HepG2 (cell line): ENCODE results near the gene CTDNEP1. TPM values are rescaled to one million over a fixed set of nuclear protein-coding genes. Genes with fewer than 3 reads are reported as not detected.

Source experiments
- ARHGAP35 ChIP-seq: sonication (generic); formaldehyde crosslinking; IDR thresholded peaks from 2 replicates; pipeline ENCODE4 v1.9.0; 2022; ENCODE audit warnings: mild to moderate bottlenecking, inconsistent platforms, moderate library complexity, missing genetic modification reagents, borderline replicate concordance
- ATF6 ChIP-seq: sonication (generic); formaldehyde crosslinking; conservative IDR thresholded peaks from 2 replicates; pipeline ENCODE4 v1.4.0; 2020; ENCODE audit warnings: missing genetic modification reagents
- ETS1 ChIP-seq: sonication (generic); formaldehyde crosslinking; IDR thresholded peaks from 2 replicates; pipeline ENCODE4 v1.4.0; 2020; ENCODE audit warnings: missing genetic modification reagents
- HINFP ChIP-seq: sonication (generic); formaldehyde crosslinking; IDR thresholded peaks from 2 replicates; pipeline ENCODE4 v1.4.0; 2020; ENCODE audit warnings: low read depth, mild to moderate bottlenecking, missing genetic modification reagents
- HOXD1 ChIP-seq: sonication (generic); formaldehyde crosslinking; IDR thresholded peaks from 2 replicates; pipeline ENCODE4 v1.5.0; 2020; ENCODE audit warnings: missing genetic modification reagents
- IRF1 ChIP-seq: sonication (generic); formaldehyde crosslinking; IDR thresholded peaks from 2 replicates; pipeline ENCODE4 v1.4.0; 2020; ENCODE audit warnings: low read depth, mild to moderate bottlenecking, missing genetic modification reagents
- KAT7 ChIP-seq: IDR thresholded peaks from 2 replicates; pipeline ENCODE4 v1.6.1; 2018; ENCODE audit warnings: borderline replicate concordance, missing compliant biosample characterization
- REPIN1 ChIP-seq: sonication (generic); formaldehyde crosslinking; IDR thresholded peaks from 2 replicates; pipeline ENCODE4 v1.8.0; 2022; ENCODE audit warnings: missing genetic modification reagents, low read depth, mild to moderate bottlenecking, borderline replicate concordance
- SRSF9 ChIP-seq: fragments of 200-400 bp; formaldehyde crosslinking; IDR thresholded peaks from 2 replicates; pipeline ENCODE4 v1.6.1; 2018; ENCODE audit warnings: borderline replicate concordance, mild to moderate bottlenecking, low read depth, low read length; ENCODE audit not compliant: insufficient read depth, poor library complexity, severe bottlenecking
- TFAP4 ChIP-seq: sonication (generic); IDR thresholded peaks from 2 replicates; pipeline ENCODE4 v1.6.1; 2016; ENCODE audit warnings: low read depth, borderline replicate concordance
- THAP11 ChIP-seq: IDR thresholded peaks from 2 replicates; pipeline ENCODE4 v1.6.1; 2016; ENCODE audit warnings: missing biosample characterization, missing genetic modification reagents
- YY1 ChIP-seq: IDR thresholded peaks from 2 replicates; pipeline ENCODE4 v1.6.1; 2011; ENCODE audit warnings: low read length, low read depth, moderate library complexity, mild to moderate bottlenecking; ENCODE audit not compliant: insufficient read depth, insufficient replicate concordance
- ZBTB10 ChIP-seq: sonication (generic); formaldehyde crosslinking; IDR thresholded peaks from 2 replicates; pipeline ENCODE4 v1.4.0; 2020; ENCODE audit warnings: missing genetic modification reagents, borderline replicate concordance
- ZBTB7B ChIP-seq: sonication (generic); formaldehyde crosslinking; IDR thresholded peaks from 2 replicates; pipeline ENCODE4 v1.4.0; 2020; ENCODE audit warnings: missing genetic modification reagents
- ZFX ChIP-seq: sonication (generic); formaldehyde crosslinking; IDR thresholded peaks from 2 replicates; pipeline ENCODE4 v1.4.0; 2020; ENCODE audit warnings: mild to moderate bottlenecking, low read depth, missing genetic modification reagents, moderate library complexity
- ZNF101 ChIP-seq: sonication (generic); formaldehyde crosslinking; IDR thresholded peaks from 2 replicates; pipeline ENCODE4 v1.4.0; 2020; ENCODE audit warnings: mild to moderate bottlenecking, low read depth, missing genetic modification reagents, borderline replicate concordance
- ZNF230 ChIP-seq: sonication (generic); formaldehyde crosslinking; IDR thresholded peaks from 2 replicates; pipeline ENCODE4 v1.4.0; 2020; ENCODE audit warnings: mild to moderate bottlenecking, missing genetic modification reagents
- ZNF724P ChIP-seq: sonication (generic); formaldehyde crosslinking; IDR thresholded peaks from 2 replicates; pipeline ENCODE4 v1.8.0; 2022; ENCODE audit warnings: missing genetic modification reagents, borderline replicate concordance
- polyA plus RNA-seq, 8 experiments: library from polyadenylated mRNA; depleted of rRNA in 3 of 8; stranded (reverse) in 7 of 8; unstranded in 1 of 8; fragments of >200 nt; fragmentation: Illumina TruSeq in 4 of 8; extraction: Trizol in 4 of 8; gene quantifications; 2 replicates each; pipeline versions ENCODE4 v1.2.1 to v1.2.3, GENCODE V29; 2011 to 2016; ENCODE audit warnings: low read depth in 4 of 8, missing spikeins in 1 of 8, mixed read lengths in 1 of 8; ENCODE audit not compliant: insufficient read depth in 1 of 8
- total RNA-seq, 5 experiments: library from RNA; depleted of rRNA; stranded (reverse); fragments of >200 nt; fragmentation: Illumina TruSeq; extraction: Trizol; gene quantifications; 2 replicates each; pipeline ENCODE4 v1.2.3, GENCODE V29; 2016; ENCODE audit warnings: low read depth in 1 of 5

Gene CTDNEP1
- total and polyA plus RNA-seq, 2 of the 13 experiments (the other 11 are each of a cell fraction or from before 2014, with no cell fraction given), result 19.8 to 118 TPM

GRCh38 chr17:7237761-7238419, 13.6 kb downstream of the CTDNEP1 start (continued):
- TF ChIP-seq ZNF230 (CRISPR knock-in tag) (no peak), HOXD1 (CRISPR knock-in tag) (no peak), KAT7 (CRISPR knock-in tag) (peak; percentile 30; the same call in 1 of the 2 replicates), ATF6 (CRISPR knock-in tag) (no peak), ZNF724P (CRISPR knock-in tag) (no peak), IRF1 (no peak), TFAP4 (peak; percentile 61; the same call in 1 of the 2 replicates), ZBTB7B (CRISPR knock-in tag) (no peak), THAP11 (CRISPR knock-in tag) (peak; percentile 74), ETS1 (CRISPR knock-in tag) (no peak), ZNF101 (CRISPR knock-in tag) (no peak), HINFP (CRISPR knock-in tag) (no peak), SRSF9 (no peak), YY1 (no peak), ZFX (peak; percentile 66), ARHGAP35 (no peak), REPIN1 (CRISPR knock-in tag) (no peak), ZBTB10 (peak; percentile 48; the same call in 1 of the 2 replicates)
